H7 (cell line): ENCODE data around the gene KIF20A. TPM values are rescaled to one million over a fixed set of nuclear protein-coding genes. Genes with fewer than 3 reads are reported as not detected.

Experiments
- DNase-seq: peaks from one replicate; pipeline ENCODE4 v3.0.0; 2012
- H3K27me3 ChIP-seq: 2 replicates; pipeline ENCODE4 v1.6.0; 2011; ENCODE audit warnings: mild to moderate bottlenecking, low read length; ENCODE audit not compliant: control insufficient read depth, insufficient read depth
- H3K36me3 ChIP-seq: replicated peaks from 2 replicates; pipeline ENCODE4 v1.5.1; 2011; ENCODE audit warnings: low read length; ENCODE audit not compliant: control insufficient read depth, insufficient read depth
- H3K4me3 ChIP-seq: 2 replicates; pipeline ENCODE4 v1.5.1; 2011; ENCODE audit warnings: low read depth, mild to moderate bottlenecking, control low read depth, low read length, moderate library complexity; ENCODE audit not compliant: insufficient read depth
- total RNA-seq: library from RNA; depleted of rRNA; stranded (reverse); fragments of >200 nt; shearing (Covaris generic); gene quantifications from 2 replicates; pipeline ENCODE4 v1.2.3, GENCODE V29; 2014; rRNA removed

Gene KIF20A
- total RNA-seq, 1 experiment from 2014 or later, result 138 TPM

DNA sequence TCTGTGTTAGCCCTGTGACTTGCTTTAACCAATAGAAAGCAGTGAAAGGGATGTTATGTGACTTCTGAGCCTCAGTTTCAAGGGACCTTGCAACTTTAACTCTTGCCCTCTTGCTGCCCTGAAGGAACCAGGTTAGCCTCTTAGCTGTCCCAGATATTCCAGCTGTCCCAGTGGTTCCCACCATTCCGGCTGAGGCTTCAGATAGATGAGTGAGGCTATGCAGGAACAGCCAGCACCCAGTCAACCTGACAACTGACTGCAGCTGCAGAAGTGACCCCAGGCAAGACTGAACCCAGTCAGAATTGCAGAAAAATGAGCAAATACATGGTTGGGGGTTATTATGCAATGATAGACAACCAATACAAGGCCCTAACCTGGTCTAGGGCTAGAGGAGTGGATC, 44.6 kb downstream of the KIF20A start:
- Histone ChIP-seq H3K36me3 (no peaks in the 10 kb centered on the region), H3K27me3 (no peaks in the 10 kb centered on the region), H3K4me3 (no peak overlapping the region)
- DNase-seq, result no peak

DNA sequence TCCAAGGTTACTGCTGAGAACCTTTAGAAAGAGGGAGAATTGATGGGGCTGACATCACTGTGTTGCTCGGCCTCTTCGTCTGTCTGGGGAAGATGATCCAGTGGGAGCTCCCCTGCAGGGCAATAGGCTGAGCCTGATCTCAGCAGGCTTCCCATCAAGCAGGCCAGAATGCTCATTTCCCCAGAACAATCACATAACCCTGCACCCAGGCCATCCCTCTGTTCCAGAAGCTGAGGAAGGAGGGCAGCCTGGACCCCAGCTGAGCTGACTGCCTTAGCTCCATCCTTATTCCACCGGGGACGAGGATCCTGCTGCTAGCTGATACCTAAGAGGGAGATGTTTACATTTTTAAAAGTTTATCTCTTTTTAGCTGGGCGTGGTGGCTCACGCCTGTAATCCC, 45.8 kb downstream of the KIF20A start:
- no peaks in the 10 kb centered on the region for H3K27me3 ChIP-seq
- no peak overlapping the region for H3K4me3 ChIP-seq
- no peak for DNase-seq
- H3K36me3 ChIP-seq, result no peaks in the 10 kb centered on the region

DNA sequence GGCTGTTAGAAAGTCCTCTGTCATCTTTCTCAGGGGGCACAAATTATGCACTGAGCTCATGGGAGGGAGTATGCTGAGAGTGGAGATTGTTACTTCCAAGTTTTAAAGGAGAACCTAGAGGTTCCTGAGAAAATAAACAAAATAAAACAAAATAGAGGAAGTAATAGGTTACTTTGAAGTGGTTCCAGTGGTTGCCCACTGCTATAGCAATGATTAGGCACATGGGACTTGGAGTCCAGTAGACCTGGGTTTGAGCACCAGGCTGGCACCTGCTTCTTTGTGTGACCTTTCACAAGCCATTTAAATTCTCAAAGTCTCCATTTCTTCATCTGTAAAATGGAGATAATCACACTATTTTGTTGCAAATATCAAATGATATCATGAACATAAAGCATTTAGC, 48.0 kb downstream of the KIF20A start:
- no peaks in the 10 kb centered on the region for H3K27me3 ChIP-seq
- DNase-seq, result no peak
- H3K4me3 ChIP-seq, result no peak overlapping the region
- H3K36me3 ChIP-seq, result no peaks in the 10 kb centered on the region

DNA sequence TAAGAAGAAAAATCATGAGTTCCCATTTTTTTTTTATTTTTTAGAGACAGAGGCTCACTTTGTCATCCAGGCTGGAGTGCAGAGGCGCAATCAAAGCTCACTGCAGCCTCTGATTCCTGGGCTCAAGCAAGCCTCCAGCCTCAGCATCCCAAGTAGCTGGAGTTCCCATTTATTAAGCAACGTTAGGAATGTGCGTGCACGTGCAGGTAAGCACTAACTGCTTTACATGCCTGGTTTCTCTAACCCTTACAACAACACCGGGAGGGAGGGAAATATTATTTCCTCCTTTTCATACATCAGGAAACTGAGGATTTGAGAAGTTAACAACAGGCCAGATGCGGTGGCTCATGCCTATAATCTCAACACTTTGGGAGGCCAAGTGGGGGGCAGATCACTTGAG, 50.5 kb downstream of the KIF20A start:
- H3K27me3 ChIP-seq, result no peaks in the 10 kb centered on the region
- no peaks in the 10 kb centered on the region for H3K36me3 ChIP-seq
- no peak for DNase-seq
- no peak overlapping the region for H3K4me3 ChIP-seq

DNA sequence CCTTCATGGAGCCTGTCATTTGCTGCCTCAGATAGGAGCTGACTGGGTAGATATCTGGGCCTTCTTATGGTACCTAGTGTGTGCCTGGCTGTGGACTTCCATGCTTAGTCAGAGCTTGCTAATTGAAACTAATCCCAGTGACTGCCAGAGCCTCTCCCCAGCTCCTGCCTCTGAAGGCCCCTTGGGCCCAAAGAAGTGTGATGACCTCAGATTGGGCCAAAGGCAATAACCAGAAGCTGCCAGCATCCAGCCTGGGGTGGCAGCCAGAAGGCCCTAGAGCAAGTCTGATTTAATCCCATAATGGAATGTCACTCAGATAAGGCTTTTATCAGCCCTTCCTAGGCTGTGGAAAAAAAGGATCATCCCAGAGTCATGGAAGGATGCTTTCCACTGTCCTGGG, 51.3 kb downstream of the KIF20A start:
- Histone ChIP-seq H3K36me3 (no peaks in the 10 kb centered on the region), H3K27me3 (no peaks in the 10 kb centered on the region), H3K4me3 (no peak overlapping the region)
- no peak for DNase-seq

DNA sequence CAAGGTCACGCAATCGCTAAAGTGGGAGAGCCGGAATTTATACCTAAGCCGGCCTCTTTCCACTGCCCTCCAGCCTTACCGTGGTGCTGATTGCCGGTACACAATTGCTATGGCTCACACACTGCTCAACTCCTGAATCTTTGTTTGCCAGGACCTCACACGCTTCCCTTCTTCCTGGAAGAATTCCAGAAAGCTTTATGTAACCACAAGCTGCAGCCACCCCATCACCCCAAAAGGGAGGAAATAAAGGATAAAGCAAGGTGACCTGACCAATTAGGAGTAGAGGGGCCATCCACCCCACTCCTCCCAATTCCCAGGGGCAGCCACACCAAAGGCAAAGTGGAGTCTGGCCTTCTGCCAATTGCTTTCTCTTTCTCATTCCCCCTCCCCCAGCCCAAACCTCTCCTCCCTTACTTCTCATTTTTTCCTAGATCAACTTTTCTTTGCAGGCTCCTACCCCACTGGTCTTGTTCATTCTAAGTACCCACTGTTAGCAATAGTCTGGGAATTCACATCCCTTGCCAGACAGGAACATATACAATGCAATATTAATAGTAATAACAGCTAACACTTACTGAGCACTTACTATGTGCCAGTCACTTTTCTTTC, 52.2 kb downstream of the KIF20A start:
- DNase-seq, result no peak
- Histone ChIP-seq H3K27me3 (no peaks in the 10 kb centered on the region), H3K4me3 (no peak overlapping the region), H3K36me3 (no peaks in the 10 kb centered on the region)

DNA sequence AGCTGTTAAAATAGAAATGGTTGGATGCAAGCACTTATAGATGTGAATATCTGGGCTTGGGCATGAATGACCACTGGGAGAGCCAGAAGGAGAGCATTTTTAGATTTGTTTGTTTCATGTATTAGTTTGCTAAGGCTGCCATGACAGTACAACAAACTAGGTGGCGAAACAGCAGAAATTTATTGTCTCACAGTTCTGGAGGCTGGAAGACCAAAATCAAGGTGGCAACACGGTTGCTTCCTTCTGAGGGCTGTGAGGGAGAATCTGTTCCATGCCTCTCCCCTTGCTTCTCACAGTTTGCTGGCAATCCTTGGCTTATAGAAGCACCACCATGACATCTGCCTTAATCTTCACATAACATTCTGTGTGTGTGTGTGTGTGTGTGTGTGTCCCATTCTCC, 54.4 kb downstream of the KIF20A start:
- Histone ChIP-seq H3K36me3 (no peaks in the 10 kb centered on the region), H3K4me3 (no peak overlapping the region), H3K27me3 (no peaks in the 10 kb centered on the region)
- no peak for DNase-seq

DNA sequence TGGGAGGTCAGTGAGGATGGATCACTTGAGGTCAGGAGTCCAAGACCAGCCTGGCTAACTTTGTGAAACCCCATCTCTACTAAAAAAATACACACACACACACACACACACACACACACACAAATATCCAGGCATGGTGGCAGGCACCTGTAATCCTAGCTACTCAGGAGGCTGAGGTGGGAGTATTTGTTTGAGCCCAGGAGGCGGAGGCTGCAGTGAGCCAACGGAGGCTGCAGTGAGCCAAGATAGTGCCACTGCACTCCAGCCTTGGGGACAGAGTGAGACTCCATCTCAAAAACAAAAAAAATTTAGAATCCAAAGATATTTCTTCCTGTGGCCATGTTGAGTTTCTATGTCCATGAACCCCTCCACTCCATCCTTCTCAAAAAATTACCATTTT, 55.7 kb downstream of the KIF20A start:
- Histone ChIP-seq H3K4me3 (no peak overlapping the region), H3K36me3 (no peaks in the 10 kb centered on the region), H3K27me3 (no peaks in the 10 kb centered on the region; the same call in 1 of the 2 replicates)
- DNase-seq, result no peak

Other genes with a start within 250 kb of the KIF20A start
- gene FAM13B, start 146.0 kb upstream of the KIF20A start, total RNA-seq, result 3.8 and 6.9 TPM in 2 replicates
- 7.5 and 13.2 TPM in 2 replicates for gene WNT8A, start 95.1 kb upstream of the KIF20A start, total RNA-seq
- gene NME5, start 39.7 kb upstream of the KIF20A start, total RNA-seq, result 0.44 and 1.2 TPM in 2 replicates
- 45.2 and 50.3 TPM in 2 replicates for gene BRD8, start 482 bp upstream of the KIF20A start, total RNA-seq
- gene CDC23, start 34.2 kb downstream of the KIF20A start, total RNA-seq, result 59.7 and 62.8 TPM in 2 replicates
- gene GFRA3, start 95.5 kb downstream of the KIF20A start, total RNA-seq, result 0.45 and 1.0 TPM in 2 replicates
- 36.0 and 38.7 TPM in 2 replicates for gene CDC25C, start 152.7 kb downstream of the KIF20A start, total RNA-seq
- gene FAM53C, start 159.2 kb downstream of the KIF20A start, total RNA-seq, result 70.4 and 74.5 TPM in 2 replicates
- 55.6 and 74.8 TPM in 2 replicates for gene KDM3B, start 173.6 kb downstream of the KIF20A start, total RNA-seq